Endothelial cell of hepatic sinusoid (primary cell): ENCODE measurements around the gene PSPH.
"Not testable (repeated sequence)": the region's sequence is repeated elsewhere in the genome, so short reads cannot be mapped to it uniquely, and the experiment has no call there.

Experiments
- in situ Hi-C: cut with HindIII; loops from 2 replicates; pipeline ENCODE4 v1.10.0; 2017; ENCODE audit warnings: low sequenced_read_pairs

Gene PSPH

DNA sequence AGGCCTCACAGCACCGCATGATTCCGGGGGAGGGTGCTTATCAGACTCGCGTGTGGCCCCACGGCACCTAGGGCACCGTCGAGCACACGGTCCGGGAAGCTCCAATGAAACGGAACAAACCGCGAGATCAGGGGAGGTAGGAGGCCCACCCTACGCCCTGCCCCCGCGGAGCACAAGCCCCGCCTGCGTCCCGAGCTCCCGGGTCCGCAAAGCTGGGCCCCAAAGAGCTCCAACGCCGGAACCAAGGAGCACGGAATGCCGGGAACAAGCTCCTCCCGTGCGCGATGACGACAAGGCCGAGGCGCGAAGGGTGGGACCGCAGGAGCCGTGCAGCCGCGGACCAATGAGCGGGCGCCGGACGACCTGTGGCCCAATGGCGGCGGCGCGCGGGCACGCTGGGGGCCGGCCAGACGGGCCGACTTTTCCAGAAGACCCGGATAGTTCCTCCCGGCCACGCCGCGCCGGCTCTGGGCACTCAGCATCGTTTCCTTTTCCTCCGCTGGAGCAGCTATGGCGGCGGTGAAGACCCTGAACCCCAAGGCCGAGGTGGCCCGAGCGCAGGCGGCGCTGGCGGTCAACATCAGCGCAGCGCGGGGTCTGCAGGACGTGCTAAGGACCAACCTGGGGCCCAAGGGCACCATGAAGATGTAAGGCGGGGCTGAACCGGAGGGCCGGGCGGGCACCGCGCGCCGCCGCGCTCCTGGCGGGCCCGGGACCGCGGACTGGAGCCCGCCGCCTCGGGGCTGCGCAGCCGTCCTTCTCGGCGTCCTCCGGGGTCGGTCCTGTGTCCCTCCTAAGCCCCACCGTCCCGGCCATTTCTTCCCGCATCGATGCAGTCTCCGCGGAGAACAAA is at the start of gene PSPH, which contains the start of gene CCT6A:
Gene PSPH, minus strand, starts transcription at position 106 of the 853 bp plus-strand sequence. CDS start 30,232 bp downstream, outside the sequence.
Gene CCT6A, plus strand, starts transcription at position 427 of the 853 bp plus-strand sequence. Its CDS starts 84 bp downstream, at position 511.
- in situ Hi-C loops = no loop called here

DNA sequence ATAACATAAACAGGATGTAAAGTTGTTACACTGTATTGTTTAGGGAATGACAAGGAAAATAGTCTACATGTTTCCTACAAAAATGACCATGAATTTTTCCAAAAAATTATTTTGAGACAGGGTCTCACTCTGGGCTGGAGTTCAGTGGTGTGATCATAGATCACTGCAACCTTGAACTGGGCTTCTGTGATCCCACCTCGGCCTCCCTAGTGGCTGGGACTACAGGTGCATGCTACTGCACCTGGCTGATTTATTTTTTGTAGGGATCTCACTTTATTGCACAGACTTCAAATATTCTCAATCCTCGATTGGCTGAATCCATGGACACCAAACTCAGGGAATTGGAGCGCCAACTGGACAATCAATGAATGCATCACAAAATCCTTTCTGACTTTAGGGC is 48.4 kb upstream of the PSPH start:
- in situ Hi-C loops = no loop called here

DNA sequence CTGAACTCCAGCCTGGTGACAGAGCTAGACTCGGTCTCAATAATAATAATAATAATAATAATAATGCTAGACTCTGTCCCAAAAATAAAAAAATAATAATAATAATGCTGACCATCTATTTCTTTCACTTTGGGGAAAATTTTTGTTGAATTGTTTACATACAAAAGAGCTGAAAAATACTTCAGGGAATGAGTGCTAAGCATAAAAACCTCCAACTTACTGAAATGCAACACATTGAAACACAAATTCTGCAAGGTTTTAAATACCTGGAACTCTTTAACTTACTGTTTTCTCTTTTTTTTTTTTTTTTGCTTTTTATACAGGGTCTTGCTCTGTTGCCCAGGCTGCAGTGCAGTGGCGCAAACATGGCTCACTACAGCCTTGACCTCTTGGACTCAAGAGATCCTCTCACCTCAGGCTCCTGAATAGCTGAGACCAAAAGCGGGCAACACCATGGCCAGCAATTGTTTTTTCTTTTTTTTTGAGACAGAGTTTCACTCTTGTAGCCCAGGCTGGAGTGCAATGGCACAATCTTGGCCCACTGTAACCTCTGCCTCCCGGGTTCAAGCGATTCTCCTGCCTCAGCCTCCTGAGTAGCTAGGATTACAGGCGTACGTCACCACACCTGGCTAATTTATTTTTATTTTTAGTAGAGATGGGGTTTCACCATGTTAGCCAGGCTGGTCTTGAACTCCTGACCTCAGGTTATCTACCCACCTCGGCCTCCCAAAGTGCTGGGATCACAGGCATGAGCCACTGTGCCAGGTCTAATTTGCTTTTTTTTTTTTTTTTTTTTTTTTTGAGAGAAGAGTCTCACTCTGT is 47.2 kb upstream of the PSPH start:
- in situ Hi-C loops = not testable (repeated sequence)

DNA sequence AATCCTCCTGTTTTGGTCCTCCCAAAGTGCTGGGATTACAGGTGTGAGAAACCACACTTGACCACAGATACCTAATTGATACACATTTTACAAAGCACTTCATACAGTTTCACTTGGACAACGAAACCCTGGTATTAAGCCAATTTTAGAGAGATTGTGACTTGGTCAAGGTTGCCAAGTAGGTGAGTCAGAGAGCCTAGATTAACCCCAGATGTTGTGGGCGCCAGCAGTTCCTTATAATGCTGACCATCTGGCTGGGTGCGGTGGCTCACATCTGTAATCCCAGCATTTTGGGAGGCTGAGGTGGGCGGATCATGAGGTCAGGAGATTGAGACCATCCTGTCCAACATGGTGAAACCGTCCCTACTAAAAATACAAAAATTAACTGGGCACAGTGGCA is 46.5 kb upstream of the PSPH start:
- in situ Hi-C loops = no loop called here

DNA sequence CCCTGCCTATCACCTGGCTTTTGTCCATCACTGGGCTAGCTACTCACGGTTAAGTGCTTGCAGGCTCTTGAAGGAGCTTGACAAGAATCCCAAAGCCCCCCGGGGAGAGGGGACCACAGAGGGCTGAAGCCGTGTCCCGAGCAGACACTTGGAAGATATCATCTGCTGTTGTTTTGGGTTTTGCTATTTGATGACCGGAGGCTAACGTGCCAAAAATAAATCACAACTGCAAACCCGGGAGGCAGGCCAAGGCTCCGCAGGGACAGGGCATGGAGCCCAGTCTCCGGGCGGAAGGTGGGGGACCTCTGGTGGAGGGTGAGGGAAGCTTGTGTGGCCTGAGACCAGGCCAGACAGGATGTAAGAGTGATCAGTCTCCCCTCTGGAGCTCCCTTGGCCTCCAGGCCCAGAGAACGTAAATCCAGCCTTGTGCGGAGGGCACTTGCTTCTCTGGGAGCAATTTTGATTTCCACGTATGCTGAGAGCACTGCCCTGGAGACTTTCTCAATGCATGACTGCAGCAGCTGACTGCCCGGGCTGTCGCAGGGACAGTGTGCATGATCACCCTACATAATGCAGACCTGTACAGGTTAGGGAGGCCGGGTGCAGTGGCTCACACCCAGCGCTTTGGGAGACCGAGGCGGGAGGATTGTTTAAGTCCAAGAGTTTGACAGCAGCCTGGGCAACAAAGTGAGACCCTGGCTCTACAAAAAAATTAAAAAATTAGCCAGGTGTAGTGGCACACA is 41.7 kb upstream of the PSPH start, which contains the start of gene PHKG1:
Gene PHKG1, minus strand, starts transcription at position 164 of the 743 bp plus-strand sequence. CDS start 4,011 bp downstream, outside the sequence.
- in situ Hi-C loops = no loop called here

DNA sequence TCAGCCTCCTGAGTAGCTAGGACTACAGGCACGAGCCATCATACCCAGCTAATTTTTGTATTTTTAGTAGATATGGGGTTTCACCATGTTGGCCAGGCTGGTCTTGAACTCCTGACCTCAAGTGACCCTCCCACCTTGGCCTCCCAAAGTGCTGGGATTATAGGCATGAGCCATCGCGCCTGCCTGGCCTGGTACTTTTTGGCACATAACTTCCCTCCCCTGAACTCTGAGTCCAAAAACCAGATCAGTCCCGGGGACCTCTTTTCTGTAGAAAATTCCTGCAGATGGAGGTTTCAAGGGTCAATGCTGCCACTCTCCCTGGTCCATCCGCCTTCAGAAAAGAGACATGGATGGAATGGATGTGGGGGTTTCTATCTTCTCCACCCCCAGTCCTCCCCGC is 41.1 kb upstream of the PSPH start:
- in situ Hi-C loops = not testable (repeated sequence)

DNA sequence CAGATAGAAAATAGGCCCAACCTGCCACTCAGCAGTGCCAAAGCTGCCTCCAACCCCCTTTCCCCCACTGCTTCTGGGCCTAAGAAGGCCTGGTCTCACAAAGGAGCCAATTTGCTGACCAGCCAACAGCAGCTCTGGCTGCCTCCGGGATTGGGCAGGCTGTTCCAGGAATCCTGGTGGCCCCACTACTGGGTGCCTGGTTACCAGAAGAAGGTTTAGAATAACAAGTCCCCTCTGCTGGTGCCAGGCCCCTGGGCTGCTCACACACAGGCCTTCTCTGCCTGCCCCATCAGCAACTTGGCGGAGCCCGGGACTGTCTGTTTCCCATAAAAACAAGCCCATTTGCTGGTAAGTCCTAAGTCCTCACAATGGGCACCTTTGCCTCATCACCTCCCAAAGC is 40.3 kb upstream of the PSPH start:
- in situ Hi-C loops = no loop called here

DNA sequence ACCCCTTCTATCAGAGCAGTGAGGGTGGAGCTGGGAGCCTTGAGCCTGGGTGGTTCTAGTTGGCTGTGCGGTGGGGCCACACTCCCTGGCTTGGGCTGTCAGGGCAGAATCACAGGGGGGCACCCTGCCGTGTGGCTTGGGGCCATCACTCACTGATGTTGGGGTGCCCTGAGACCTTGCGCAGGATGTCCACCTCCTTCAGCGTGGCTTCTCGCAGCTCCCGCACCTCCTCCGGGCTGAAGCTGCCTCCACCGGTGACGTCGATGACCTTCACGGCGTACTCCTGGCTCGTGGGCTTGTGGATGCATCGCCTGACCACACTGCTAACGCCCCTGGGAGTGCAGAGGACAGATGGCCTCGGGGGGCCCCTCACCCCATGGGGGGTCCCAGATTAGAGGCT is 36.2 kb upstream of the PSPH start:
- in situ Hi-C loops = no loop called here

DNA sequence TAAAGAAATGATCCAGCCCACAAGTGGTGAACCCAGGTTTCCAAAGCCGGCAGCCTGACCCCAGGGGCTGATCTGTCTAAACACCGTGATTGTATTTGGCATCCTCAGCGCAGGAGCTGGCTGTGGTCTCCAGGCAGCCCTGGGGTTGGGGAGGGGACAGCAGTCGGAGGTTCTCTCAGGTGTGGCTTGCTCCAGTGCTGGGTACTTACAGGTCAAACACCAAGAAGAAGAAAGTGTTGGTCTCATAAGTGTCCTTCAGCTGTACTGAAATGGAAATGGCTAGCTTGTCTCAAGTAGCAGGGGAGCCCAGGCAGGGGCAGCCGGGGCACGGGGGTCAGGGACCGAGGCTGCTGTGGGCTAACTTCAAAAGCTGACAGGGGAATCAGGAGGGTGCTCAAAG is 35.5 kb upstream of the PSPH start:
- in situ Hi-C loops = no loop called here

DNA sequence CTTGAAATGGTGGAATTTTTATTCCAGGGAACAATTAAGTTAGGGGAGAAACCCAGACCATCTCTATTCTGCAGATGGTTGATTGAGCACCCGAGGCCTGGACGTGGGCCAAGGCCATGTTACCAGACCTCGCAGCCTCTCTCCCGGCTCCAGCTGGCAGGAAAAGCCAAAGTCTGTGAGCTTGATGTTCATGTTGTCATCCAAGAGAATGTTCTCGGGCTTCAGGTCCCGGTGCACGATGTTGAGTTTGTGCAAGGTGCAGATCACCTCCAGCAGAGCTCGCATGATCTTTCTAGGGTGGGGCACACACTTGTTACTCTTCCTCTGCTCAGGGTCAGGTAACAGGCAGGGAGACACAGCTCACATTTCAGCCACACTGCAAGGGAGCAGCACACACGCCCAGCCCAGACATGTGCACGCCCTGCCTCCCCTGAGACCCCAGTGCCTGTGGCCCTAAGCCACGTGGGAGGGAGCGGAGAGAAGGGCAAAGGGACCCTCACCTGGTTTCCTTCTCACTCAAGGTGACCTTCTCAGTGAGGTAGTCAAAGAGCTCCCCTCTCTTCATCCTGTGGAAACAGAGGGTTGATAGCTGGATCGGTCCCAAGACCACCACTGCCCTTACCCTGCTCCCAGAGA is 32.0 kb upstream of the PSPH start:
- in situ Hi-C loops = no loop called here

DNA sequence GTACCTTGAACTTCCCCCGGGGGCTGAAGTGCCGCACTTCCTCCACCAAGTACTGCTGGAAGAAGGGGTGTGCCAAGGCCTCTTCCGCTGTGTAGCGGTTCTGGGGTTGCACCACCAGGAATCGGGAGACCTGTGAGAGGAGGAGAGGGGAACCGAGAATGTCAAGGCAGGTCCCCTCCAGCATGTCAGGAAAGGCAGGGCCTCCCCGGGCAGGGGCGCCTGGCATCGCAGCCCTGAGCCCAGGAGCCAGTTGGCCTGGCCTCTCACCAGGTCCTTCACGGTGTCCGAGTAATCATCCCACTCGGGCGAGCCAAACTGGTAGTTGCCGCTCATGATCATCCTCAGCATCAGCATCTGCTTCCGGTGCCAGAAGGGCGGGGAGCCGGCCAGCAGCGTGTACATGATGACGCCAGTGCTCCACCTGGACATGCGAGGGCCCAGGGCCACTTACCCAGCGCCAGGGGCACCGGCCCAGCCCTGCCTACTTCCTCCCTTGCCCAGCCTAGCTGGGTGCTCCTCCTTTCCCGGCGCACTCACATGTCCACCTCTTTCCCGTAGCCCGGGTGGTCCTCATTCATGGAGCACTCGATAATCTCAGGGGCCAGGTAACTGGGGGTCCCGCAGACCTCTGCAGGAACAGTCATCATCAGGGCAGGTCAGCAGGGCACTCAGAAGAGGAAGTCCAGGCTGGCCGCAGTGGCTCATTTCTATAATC is 30.5 kb upstream of the PSPH start:
- in situ Hi-C loops = no loop called here

DNA sequence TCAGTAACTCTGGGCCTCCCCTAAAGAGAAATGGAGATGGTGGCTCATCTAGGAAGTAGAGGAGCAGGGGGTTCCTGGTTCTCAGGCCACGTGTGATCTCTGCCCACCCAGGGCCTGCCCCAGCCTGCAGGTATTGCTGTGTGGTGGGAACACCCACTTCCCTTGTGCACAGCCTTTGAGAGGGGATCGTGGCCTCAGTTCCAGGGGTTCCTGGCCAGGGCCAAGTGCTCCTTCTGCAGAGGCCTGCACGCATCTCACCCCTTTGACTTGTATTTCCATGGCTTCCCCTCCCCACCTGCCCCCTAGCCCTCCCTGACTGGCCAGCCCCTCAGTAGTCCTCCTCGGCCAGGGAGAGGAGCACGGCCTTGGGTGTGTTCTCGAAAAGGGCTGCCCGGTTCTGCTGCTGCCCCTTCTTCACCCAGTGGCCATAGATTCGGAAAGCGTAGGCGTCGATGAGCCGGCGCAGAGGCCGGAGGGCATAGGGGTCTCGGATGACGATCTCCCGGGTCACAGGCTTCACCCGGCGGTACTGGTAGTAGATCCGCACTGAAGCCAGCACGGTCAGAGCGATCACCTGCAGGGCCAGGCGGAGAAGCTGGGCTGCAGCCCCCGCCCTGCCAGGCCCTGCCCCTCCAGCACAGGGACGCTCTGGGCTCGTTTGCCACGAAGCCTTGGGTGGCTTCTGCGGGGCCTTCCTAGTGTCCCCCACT is 29.6 kb upstream of the PSPH start:
- in situ Hi-C loops = not testable (repeated sequence)

DNA sequence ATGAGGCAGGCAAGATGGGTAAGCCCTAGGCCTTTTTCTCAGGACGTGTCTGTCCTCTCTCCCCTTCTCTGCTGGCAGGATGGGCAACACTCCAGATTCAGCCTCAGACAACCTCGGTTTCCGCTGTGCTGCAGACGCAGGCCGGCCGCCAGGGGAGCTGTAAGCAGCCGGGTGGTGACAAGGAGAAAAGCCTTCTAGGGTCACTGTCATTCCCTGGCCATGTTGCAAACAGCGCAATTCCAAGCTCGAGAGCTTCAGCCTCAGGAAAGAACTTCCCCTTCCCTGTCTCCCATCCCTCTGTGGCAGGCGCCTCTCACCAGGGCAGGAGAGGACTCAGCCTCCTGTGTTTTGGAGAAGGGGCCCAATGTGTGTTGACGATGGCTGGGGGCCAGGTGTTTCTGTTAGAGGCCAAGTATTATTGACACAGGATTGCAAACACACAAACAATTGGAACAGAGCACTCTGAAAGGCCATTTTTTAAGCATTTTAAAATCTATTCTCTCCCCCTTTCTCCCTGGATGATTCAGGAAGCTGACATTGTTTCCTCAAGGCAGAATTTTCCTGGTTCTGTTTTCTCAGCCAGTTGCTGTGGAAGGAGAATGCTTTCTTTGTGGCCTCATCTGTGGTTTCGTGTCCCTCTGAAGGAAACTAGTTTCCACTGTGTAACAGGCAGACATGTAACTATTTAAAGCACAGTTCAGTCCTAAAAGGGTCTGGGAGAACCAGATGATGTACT is 28.4 kb upstream of the PSPH start:
- in situ Hi-C loops = no loop called here

DNA sequence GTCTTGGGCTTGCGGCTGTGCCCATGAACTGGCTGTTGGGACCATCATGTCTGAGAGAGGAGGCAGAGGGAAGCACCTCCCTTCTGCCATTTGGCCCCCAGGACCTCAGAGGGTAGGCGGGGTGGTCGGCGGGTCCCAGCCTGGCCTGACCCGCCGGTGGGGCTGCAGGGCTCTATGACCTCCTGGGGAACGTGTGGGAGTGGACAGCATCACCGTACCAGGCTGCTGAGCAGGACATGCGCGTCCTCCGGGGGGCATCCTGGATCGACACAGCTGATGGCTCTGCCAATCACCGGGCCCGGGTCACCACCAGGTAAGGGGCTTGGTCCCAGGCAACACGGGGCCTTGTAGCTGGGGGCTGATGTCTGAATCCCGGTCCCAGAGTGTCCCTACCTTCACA is 27.0 kb upstream of the PSPH start:
- in situ Hi-C loops = no loop called here

DNA sequence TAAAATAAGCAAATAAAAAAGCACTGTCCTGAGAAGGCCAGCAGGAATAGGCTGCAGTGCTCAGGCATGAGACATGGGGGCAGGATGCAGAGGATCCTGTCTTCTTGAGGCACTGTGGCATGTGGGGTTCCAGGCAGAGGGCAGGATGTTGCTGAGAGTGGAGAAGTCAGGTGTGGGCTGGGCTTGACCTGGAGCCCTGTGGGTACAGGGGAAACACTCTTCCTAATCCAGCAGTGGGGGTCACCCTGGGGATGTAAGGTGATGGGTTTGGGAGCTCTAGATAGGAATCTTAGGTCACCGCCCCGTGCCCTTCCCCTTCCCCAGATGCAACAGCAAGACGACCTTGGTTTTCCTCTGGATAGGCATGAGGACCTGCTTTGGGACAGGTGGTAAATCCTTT is 26.4 kb upstream of the PSPH start:
- in situ Hi-C loops = no loop called here

DNA sequence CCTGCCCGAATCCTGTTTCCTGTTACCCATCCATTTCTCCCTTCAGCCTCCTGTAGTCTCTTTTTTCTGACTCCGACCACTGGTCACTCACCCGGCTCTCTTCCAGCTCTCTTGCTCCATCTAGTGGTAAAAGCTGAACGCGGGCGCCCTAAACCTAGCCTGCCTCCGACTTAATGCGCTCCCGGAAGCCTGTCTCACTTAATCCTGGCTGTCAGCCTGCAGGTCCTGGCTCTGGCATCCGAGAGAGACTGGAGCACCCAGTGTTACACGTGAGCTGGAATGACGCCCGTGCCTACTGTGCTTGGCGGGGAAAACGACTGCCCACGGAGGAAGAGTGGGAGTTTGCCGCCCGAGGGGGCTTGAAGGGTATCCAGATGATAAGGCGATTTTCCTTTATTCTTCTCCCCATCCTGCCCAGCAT is 23.1 kb upstream of the PSPH start:
- in situ Hi-C loops = no loop called here

DNA sequence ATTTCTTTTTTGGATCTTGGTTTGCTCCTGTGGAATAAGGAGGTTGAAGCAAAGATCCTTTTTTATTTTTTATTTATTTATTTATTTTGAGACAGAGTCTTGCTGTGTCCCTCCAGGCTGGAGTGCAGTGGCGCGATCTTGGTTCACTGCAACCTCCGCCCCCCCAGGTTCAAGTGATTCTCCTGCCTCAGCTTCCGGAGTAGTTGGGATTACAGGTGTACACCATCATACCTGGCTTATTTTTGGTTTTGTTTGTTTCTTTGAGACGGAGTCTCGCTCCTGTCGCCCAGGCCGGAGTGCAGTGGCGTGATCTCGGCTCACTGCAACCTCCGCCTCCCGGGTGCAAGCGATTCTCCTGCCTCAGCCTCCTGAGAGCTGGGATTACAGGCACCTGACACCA is 15.1 kb upstream of the PSPH start:
- in situ Hi-C loops = not testable (repeated sequence)

DNA sequence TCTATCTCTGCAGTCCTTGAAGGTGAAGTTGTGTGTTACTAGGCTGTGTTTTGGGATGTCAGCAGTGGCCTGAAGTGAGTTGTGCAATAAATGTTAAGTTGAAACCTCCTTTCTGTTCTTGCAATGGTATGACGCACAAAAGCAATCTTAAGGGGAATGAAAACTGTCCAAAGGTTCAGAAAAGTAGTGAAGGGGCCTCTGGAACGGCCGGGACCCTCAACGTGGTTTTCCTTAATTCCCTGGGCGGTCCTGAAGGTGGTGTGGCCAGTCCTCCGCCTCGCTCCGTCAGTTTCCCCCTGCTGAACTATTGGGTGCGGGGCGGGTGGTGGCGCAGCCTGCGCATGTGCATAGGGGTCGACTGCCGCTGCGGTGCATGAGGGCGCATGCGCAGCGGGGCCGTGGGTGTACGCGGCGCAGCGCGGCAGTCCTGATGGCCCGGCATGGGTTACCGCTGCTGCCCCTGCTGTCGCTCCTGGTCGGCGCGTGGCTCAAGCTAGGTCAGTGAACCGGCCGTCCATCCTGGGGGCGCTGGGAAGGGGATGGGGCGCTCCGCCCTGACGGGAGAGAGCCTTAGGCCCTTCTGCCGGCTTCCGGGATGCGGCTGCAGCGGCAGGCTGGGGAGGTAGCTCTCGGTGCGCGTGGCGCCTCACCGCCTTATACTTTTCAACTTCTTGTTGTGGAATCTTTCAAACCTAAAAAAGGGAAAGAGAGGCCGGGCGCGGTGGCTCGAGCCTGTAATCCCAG is 12.8 kb upstream of the PSPH start, which contains the start of gene SUMF2:
Gene SUMF2, plus strand, starts transcription at position 405 of the 744 bp plus-strand sequence. Its CDS starts 26 bp downstream, at position 431.
- in situ Hi-C loops = loop anchor here (5.0 kb wide), 1 partner anchor 82 kb away; no protein-coding TSS in a partner anchor
